PFSK-1 (cell line): ENCODE measurements around the gene AGPAT3.

Experiments used
- POLR2AphosphoS5 ChIP-seq: IDR thresholded peaks from 2 replicates; pipeline ENCODE4 v1.6.1; 2012; ENCODE audit warnings: low read depth, mild to moderate bottlenecking, control low read depth, low read length, moderate library complexity
- REST ChIP-seq, 2 experiments: IDR thresholded peaks; 2 replicates each; pipeline versions ENCODE4 v1.6.1 to v1.8.0; 2011 to 2012; ENCODE audit warnings: low read depth in 2 of 2, low read length in 2 of 2, control low read depth in 1 of 2, inconsistent platforms in 1 of 2, mild to moderate bottlenecking in 1 of 2, moderate library complexity in 1 of 2; ENCODE audit not compliant: insufficient read depth in 1 of 2
- SIN3A ChIP-seq: IDR thresholded peaks from 2 replicates; pipeline ENCODE4 v1.6.1; 2012; ENCODE audit warnings: mild to moderate bottlenecking, low read length, moderate library complexity, borderline replicate concordance; ENCODE audit not compliant: insufficient read depth
- TAF1 ChIP-seq: IDR thresholded peaks from 2 replicates; pipeline ENCODE4 v1.6.1; 2012; ENCODE audit warnings: low read length, control low read depth, borderline replicate concordance; ENCODE audit not compliant: insufficient read depth

- no peak for TF ChIP-seq TAF1
- no peak for TF ChIP-seq POLR2AphosphoS5
- TF ChIP-seq REST (IDR thresholded peaks at IDR 0.05; ENCODE audit: insufficient read depth in 1 of 2, low read depth in 2 of 2, low read length in 2 of 2), result no peak
- no peak for TF ChIP-seq SIN3A
Measured at GRCh38 chr21:43836616-43837015, 28.4 kb upstream of the AGPAT3 start.
